ENCODE data around the gene PDCL2. TPM values are rescaled to one million over a fixed set of nuclear protein-coding genes. Genes with fewer than 3 reads are reported as not detected.

PDCL2 gene
- total and polyA plus RNA-seq, 9 of the 15 experiments (the other 6 are each of a cell fraction or from before 2014, with no cell fraction given) = 0.62 to 2.5 (median 1.2) TPM

- no peak for TF ChIP-seq ELK3 (CRISPR knock-in tag; IDR thresholded peaks at IDR 0.05)
- TF ChIP-seq POLR2AphosphoS5 (IDR thresholded peaks at IDR 0.05; ENCODE audit: control insufficient read depth, insufficient read depth, low read depth, low read length) = 0 out of 2 replicates have a peak, but pooled peaks have one; percentile 14
- peak; percentile 40 for TF ChIP-seq BRD9 (IDR thresholded peaks at IDR 0.05; ENCODE audit: low read depth, partially characterized antibody)
- TF ChIP-seq POLR2H (tag; IDR thresholded peaks at IDR 0.05; ENCODE audit: low read depth) = 0 out of 2 replicates have a peak, but pooled peaks have one; percentile 16
- TF ChIP-seq MYC (IDR thresholded peaks at IDR 0.05; ENCODE audit: low read depth, low read length) = peak; percentile 40; the same call in 1 of the 2 replicates
- TF ChIP-seq MYC (CRISPR knock-in tag; IDR thresholded peaks at IDR 0.05; ENCODE audit: borderline replicate concordance, low read depth) = no peak
- TF ChIP-seq CLOCK (CRISPR knock-in tag; IDR thresholded peaks at IDR 0.05; ENCODE audit: borderline replicate concordance) = no peak
- TF ChIP-seq FOXO4 (CRISPR knock-in tag; IDR thresholded peaks at IDR 0.05) = no peak
- TF ChIP-seq SETDB1 (IDR thresholded peaks at IDR 0.05; ENCODE audit: low read length) = no peak
- no peak for TF ChIP-seq NCOA2 (IDR thresholded peaks at IDR 0.05; ENCODE audit: partially characterized antibody in 2 of 2)
- no peak for TF ChIP-seq HNRNPLL (IDR thresholded peaks at IDR 0.05; ENCODE audit: low read depth, low read length, poor library complexity, severe bottlenecking)
- no peak for TF ChIP-seq GATA2 (CRISPR knock-in tag; IDR thresholded peaks at IDR 0.05)
- no peak for TF ChIP-seq MAX (CRISPR knock-in tag; IDR thresholded peaks at IDR 0.05)
- peak; percentile 74 to 89 for TF ChIP-seq MLLT1 (IDR thresholded peaks at IDR 0.05)
- TF ChIP-seq KLF1 (tag; IDR thresholded peaks at IDR 0.05) = no peak
Observed at GRCh38 chr4:55633903-55634302, 41.9 kb upstream of the PDCL2 start (continued).

Data from K562 (cell line).